ENCODE data around the gene SUCLG1. TPM values are rescaled to one million over a fixed set of nuclear protein-coding genes. Genes with fewer than 3 reads are reported as not detected.
A peak's percentile ranks its signal among the peaks of the same experiment; 100 is the strongest.

SUCLG1 gene
- total and polyA plus RNA-seq, 2 of the 8 experiments (the other 6 are each of a cell fraction or from before 2014, with no cell fraction given) = 19.9 to 40.0 TPM

DNA sequence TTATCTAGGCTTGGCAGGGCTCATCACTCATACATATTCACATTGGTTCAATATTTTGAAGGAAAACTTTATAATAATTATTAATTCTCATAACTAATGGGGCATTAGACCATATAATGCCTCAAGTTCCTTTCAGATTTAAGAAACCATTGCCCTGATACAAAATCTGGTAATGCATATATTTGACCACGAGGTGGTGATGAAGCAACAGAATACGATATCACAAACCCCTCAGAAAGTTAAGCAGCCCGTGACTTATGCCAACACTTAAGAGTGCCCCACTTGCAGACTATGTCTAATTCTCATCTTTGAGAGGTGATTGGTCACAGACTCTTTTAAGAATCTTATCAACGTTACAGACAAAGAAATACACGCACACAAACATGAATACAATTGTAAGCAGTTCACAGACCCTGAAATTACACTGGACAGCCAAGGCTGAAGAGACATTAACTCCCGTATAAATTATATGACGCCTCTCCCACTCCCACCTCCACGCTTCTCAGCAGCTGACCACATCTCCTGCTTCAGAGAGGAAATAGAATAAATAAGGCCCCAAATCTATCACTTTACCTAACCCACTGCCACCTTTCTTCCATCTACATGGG lies 36.6 kb upstream of the SUCLG1 start (continued):
- TF ChIP-seq RAD21 (IDR thresholded peaks at IDR 0.05 in 1 of 2, conservative IDR thresholded peaks at IDR 0.05 in 1 of 2; ENCODE audit: low read depth in 2 of 2, low read length in 2 of 2) (peak; percentile 86 to 91), FOSL1 (IDR thresholded peaks at IDR 0.05; ENCODE audit: insufficient read depth, low read depth, low read length) (no peak), SUZ12 (IDR thresholded peaks at IDR 0.05; ENCODE audit: low read length) (no peak), JUN (IDR thresholded peaks at IDR 0.05; ENCODE audit: low read depth, low read length) (no peak), SRF (IDR thresholded peaks at IDR 0.05; ENCODE audit: low read depth, low read length) (no peak)
- TF ChIP-seq, protein P1, sequence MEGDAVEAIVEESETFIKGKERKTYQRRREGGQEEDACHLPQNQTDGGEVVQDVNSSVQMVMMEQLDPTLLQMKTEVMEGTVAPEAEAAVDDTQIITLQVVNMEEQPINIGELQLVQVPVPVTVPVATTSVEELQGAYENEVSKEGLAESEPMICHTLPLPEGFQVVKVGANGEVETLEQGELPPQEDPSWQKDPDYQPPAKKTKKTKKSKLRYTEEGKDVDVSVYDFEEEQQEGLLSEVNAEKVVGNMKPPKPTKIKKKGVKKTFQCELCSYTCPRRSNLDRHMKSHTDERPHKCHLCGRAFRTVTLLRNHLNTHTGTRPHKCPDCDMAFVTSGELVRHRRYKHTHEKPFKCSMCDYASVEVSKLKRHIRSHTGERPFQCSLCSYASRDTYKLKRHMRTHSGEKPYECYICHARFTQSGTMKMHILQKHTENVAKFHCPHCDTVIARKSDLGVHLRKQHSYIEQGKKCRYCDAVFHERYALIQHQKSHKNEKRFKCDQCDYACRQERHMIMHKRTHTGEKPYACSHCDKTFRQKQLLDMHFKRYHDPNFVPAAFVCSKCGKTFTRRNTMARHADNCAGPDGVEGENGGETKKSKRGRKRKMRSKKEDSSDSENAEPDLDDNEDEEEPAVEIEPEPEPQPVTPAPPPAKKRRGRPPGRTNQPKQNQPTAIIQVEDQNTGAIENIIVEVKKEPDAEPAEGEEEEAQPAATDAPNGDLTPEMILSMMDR (IDR thresholded peaks at IDR 0.05; ENCODE audit: control extremely low read depth in 1 of 3, insufficient read depth in 1 of 3, low read depth in 1 of 3, low read length in 3 of 3) = peak in 2 of 3 experiments; percentile 63; a peak in 3 of 4 replicates

Data from H1 (cell line).